Calu3 (cell line): ENCODE measurements around the gene PRPS1. TPM values are rescaled to one million over a fixed set of nuclear protein-coding genes. Genes with fewer than 3 reads are reported as not detected.

ENCODE experiments used
- BruUV-seq: library from RNA; stranded (reverse); fragments of 400-500 nt; replicated peaks from 2 replicates; lab custom pipeline; 2021; lab: Mats Ljungman, UMichigan
- CTCF ChIA-PET: fragments of 300-600 bp; sonication (Branson Sonifier 250); formaldehyde crosslinking; loops from one replicate; lab custom pipeline; 2022; ENCODE audit warnings: antibody characterized with exemption; lab: Charles Lee
- DNase-seq: peaks from one replicate; pipeline ENCODE4 v3.0.0; 2022
- H3K27ac Mint-ChIP-seq: one replicate; pipeline ENCODE4 v1.8.0; 2022; ENCODE audit warnings: mixed read lengths; ENCODE audit not compliant: unreplicated experiment
- H3K27me3 Mint-ChIP-seq: one replicate; pipeline ENCODE4 v1.8.0; 2022; ENCODE audit warnings: mixed read lengths; ENCODE audit not compliant: unreplicated experiment
- H3K36me3 Mint-ChIP-seq: one replicate; pipeline ENCODE4 v1.8.0; 2022; ENCODE audit warnings: mild to moderate bottlenecking, moderate library complexity, mixed read lengths; ENCODE audit not compliant: insufficient read depth, unreplicated experiment
- H3K4me1 Mint-ChIP-seq: one replicate; pipeline ENCODE4 v1.8.0; 2022; ENCODE audit warnings: mild to moderate bottlenecking, low read depth, mixed read lengths; ENCODE audit not compliant: unreplicated experiment
- H3K4me3 Mint-ChIP-seq: one replicate; pipeline ENCODE4 v1.8.0; 2022; ENCODE audit warnings: mild to moderate bottlenecking, low read depth, moderate library complexity, mixed read lengths; ENCODE audit not compliant: unreplicated experiment
- H3K9me3 Mint-ChIP-seq: one replicate; pipeline ENCODE4 v1.8.0; 2022; ENCODE audit warnings: low read depth, mixed read lengths; ENCODE audit not compliant: unreplicated experiment
- CTCF ChIP-seq: fragments of 200-600 bp; IDR thresholded peaks from one replicate; pipeline ENCODE4 v1.8.0; 2022; ENCODE audit warnings: antibody characterized with exemption; ENCODE audit not compliant: unreplicated experiment
- intact Hi-C: fragments of 100-400 bp; cut with micrococcal nuclease; formaldehyde crosslinking; loops from one replicate; pipeline ENCODE4 v1.10.0; 2022; ENCODE audit not compliant: unreplicated experiment
- total RNA-seq: library from RNA; stranded (reverse); gene quantifications from 2 replicates; pipeline ENCODE4 v1.2.3, GENCODE V29; 2022

PRPS1 gene
- total RNA-seq, 1 experiment from 2014 or later, result 62.5 TPM

- Mint-ChIP-seq H3K36me3 (no peaks in the 10 kb centered on the region), H3K27me3 (no peaks in the 10 kb centered on the region), H3K4me1 (peaks cover 15% of the 10 kb centered on the region), H3K9me3 (no peaks in the 10 kb centered on the region), H3K4me3 (no peak overlapping the region), H3K27ac (no peak overlapping the region)
- no peak for DNase-seq
- BruUV-seq, result no TSS peak
- CTCF ChIA-PET, result no interaction called here
- no peak for TF ChIP-seq CTCF
- intact Hi-C loops, result no loop called here
These were observed 27.9 kb upstream of the PRPS1 start for GRCh38 chrX:107600366-107600765.

GRCh38 chrX:107601326-107601725 lies 27.0 kb upstream of the PRPS1 start:
- no peaks in the 10 kb centered on the region for H3K36me3 Mint-ChIP-seq
- H3K4me1 Mint-ChIP-seq, result peaks cover 11% of the 10 kb centered on the region
- CTCF ChIA-PET, result interaction anchor here (0.5 to 0.6 kb wide), 2 partner anchors 57 to 68 kb away, joined by 3 to 6 read pairs; no protein-coding TSS in a partner anchor
- no peaks in the 10 kb centered on the region for H3K27me3 Mint-ChIP-seq
- no peaks in the 10 kb centered on the region for H3K9me3 Mint-ChIP-seq
- DNase-seq, result no peak
- H3K4me3 Mint-ChIP-seq, result no peak overlapping the region
- TF ChIP-seq CTCF, result no peak
- H3K27ac Mint-ChIP-seq, result no peak overlapping the region
- intact Hi-C loops, result no loop called here
- no TSS peak for BruUV-seq

- Mint-ChIP-seq H3K27me3 (no peaks in the 10 kb centered on the region), H3K27ac (no peak overlapping the region), H3K4me1 (peaks cover 6% of the 10 kb centered on the region), H3K36me3 (no peaks in the 10 kb centered on the region), H3K4me3 (no peak overlapping the region), H3K9me3 (no peaks in the 10 kb centered on the region)
- intact Hi-C loops, result no loop called here
- no peak for TF ChIP-seq CTCF
- CTCF ChIA-PET, result interaction anchor here (0.5 to 0.6 kb wide), 2 partner anchors 57 to 68 kb away, joined by 3 to 6 read pairs; no protein-coding TSS in a partner anchor
- DNase-seq, result no peak
- no TSS peak for BruUV-seq
These were observed 26.6 kb upstream of the PRPS1 start for GRCh38 chrX:107601759-107602158.

- H3K4me3 Mint-ChIP-seq, result no peak overlapping the region
- CTCF ChIA-PET, result interaction anchor here (0.6 kb wide), 1 partner anchor 133 kb away, joined by 3 read pairs; no protein-coding TSS in a partner anchor
- H3K27ac Mint-ChIP-seq, result no peak overlapping the region
- H3K4me1 Mint-ChIP-seq, result no peaks in the 10 kb centered on the region
- no peaks in the 10 kb centered on the region for H3K36me3 Mint-ChIP-seq
- intact Hi-C loops, result no loop called here
- BruUV-seq, result no TSS peak
- DNase-seq, result no peak
- H3K27me3 Mint-ChIP-seq, result no peaks in the 10 kb centered on the region
- no peaks in the 10 kb centered on the region for H3K9me3 Mint-ChIP-seq
- TF ChIP-seq CTCF, result no peak
These were observed 25.5 kb upstream of the PRPS1 start for GRCh38 chrX:107602694-107603239.
